ENCODE results near the gene PTGER4.

Gene PTGER4

GRCh38 chr5:40672425-40672824, 7.3 kb upstream of the PTGER4 start:
- no peak for DNase-seq

GRCh38 chr5:40674661-40675235, 5.0 kb upstream of the PTGER4 start:
- no peak for DNase-seq

GRCh38 chr5:40675396-40676133, 4.2 kb upstream of the PTGER4 start:
- DNase-seq: no peak

GRCh38 chr5:40676613-40677343, 2.9 kb upstream of the PTGER4 start:
- DNase-seq: no peak

- no peak for DNase-seq
Measured at GRCh38 chr5:40677456-40677855, 2.3 kb upstream of the PTGER4 start.

- DNase-seq: no peak
Measured at GRCh38 chr5:40678026-40678425, 1.7 kb upstream of the PTGER4 start.

GRCh38 chr5:40678460-40679147, 1.1 kb upstream of the PTGER4 start:
- DNase-seq: no peak

GRCh38 chr5:40679148-40679912, 385 bp upstream of the PTGER4 start:
- no peak for DNase-seq

- DNase-seq: no peak
Measured at GRCh38 chr5:40680741-40681362, 1.1 kb downstream of the PTGER4 start.

GRCh38 chr5:40681363-40682153, 1.8 kb downstream of the PTGER4 start:
- no peak for DNase-seq

GRCh38 chr5:40682154-40683017, 2.7 kb downstream of the PTGER4 start:
- DNase-seq: no peak

GRCh38 chr5:40683305-40683704, 3.6 kb downstream of the PTGER4 start:
- DNase-seq: no peak

- no peak for DNase-seq
Measured at GRCh38 chr5:40685193-40685592, 5.5 kb downstream of the PTGER4 start.

GRCh38 chr5:40685976-40686486, 6.3 kb downstream of the PTGER4 start:
- no peak for DNase-seq

- DNase-seq: no peak
Measured at GRCh38 chr5:40687321-40687720, 7.6 kb downstream of the PTGER4 start.

- DNase-seq: peak; percentile 20
Measured at GRCh38 chr5:40688127-40688761, 8.5 kb downstream of the PTGER4 start.

- DNase-seq: no peak
Measured at GRCh38 chr5:40688996-40689395, 9.3 kb downstream of the PTGER4 start.

GRCh38 chr5:40689438-40689837, 9.7 kb downstream of the PTGER4 start:
- no peak for DNase-seq

GRCh38 chr5:40690267-40690666, 10.6 kb downstream of the PTGER4 start:
- no peak for DNase-seq

- DNase-seq: no peak
Measured at GRCh38 chr5:40691894-40692293, 12.2 kb downstream of the PTGER4 start.

Data from NCI-H187 treated with DMSO at 0.1 percent for 48 hours (cell line).